GM23338 (cell line): ENCODE results near the gene PPFIBP1. TPM values are rescaled to one million over a fixed set of nuclear protein-coding genes. Genes with fewer than 3 reads are reported as not detected.

Experiments
- ATAC-seq: fragments of 200-7000 bp; cut with Tn5 transposase; 3 replicates; pipeline ENCODE4 v1.9.1; 2020
- DNase-seq: peaks from one replicate; pipeline ENCODE4 v3.0.0-alpha.2; 2015; ENCODE audit warnings: low spot score
- H2AFZ ChIP-seq: fragments of 200-600 bp; sonication (generic); 2 replicates; pipeline ENCODE4 v1.8.0; 2016; ENCODE audit warnings: antibody characterized with exemption, mild to moderate bottlenecking, moderate library complexity
- H3F3A ChIP-seq: fragments of 200-600 bp; sonication (generic); replicated peaks from 2 replicates; pipeline ENCODE4 v1.8.0; 2017; ENCODE audit warnings: antibody characterized with exemption, mixed run types, low read depth
- H3K27ac ChIP-seq: fragments of 200-600 bp; sonication (generic); 2 replicates; pipeline ENCODE4 v1.6.1; 2016; ENCODE audit warnings: low read depth
- H3K27me3 ChIP-seq: fragments of 200-600 bp; sonication (generic); 2 replicates; pipeline ENCODE4 v1.8.0; 2016; ENCODE audit warnings: mild to moderate bottlenecking, mixed run types, moderate library complexity; ENCODE audit not compliant: insufficient read depth
- H3K36me3 ChIP-seq: fragments of 200-600 bp; sonication (generic); 2 replicates; pipeline ENCODE4 v1.8.0; 2016; ENCODE audit warnings: mild to moderate bottlenecking; ENCODE audit not compliant: insufficient read depth
- H3K4me1 ChIP-seq: fragments of 200-600 bp; sonication (generic); 2 replicates; pipeline ENCODE4 v1.8.0; 2016; ENCODE audit warnings: mild to moderate bottlenecking, moderate library complexity; ENCODE audit not compliant: insufficient read depth
- H3K4me2 ChIP-seq: fragments of 200-600 bp; sonication (generic); 2 replicates; pipeline ENCODE4 v1.7.1; 2017; ENCODE audit warnings: mixed run types
- H3K4me3 ChIP-seq: fragments of 200-600 bp; sonication (generic); 2 replicates; pipeline ENCODE4 v1.6.1; 2016; ENCODE audit warnings: mixed run types
- H3K79me2 ChIP-seq: fragments of 200-600 bp; sonication (generic); replicated peaks from 2 replicates; pipeline ENCODE4 v1.8.0; 2017; ENCODE audit warnings: mild to moderate bottlenecking; ENCODE audit not compliant: insufficient read depth
- H3K9me2 ChIP-seq: fragments of 200-600 bp; sonication (generic); 2 replicates; pipeline ENCODE4 v1.8.0; 2017; ENCODE audit not compliant: insufficient read depth
- H4K20me1 ChIP-seq: fragments of 200-600 bp; sonication (generic); replicated peaks from 2 replicates; pipeline ENCODE4 v1.8.0; 2017; ENCODE audit warnings: mild to moderate bottlenecking; ENCODE audit not compliant: insufficient read depth
- H3K27ac Mint-ChIP-seq: 2 replicates; pipeline ENCODE4 v1.8.0; 2020; ENCODE audit warnings: inconsistent platforms, mild to moderate bottlenecking, moderate library complexity, mixed read lengths
- H3K27me3 Mint-ChIP-seq: 3 replicates; pipeline ENCODE4 v1.8.0; 2022; ENCODE audit warnings: low read depth, mild to moderate bottlenecking, moderate library complexity, mixed read lengths, inconsistent platforms; ENCODE audit not compliant: insufficient read depth, poor library complexity
- H3K36me3 Mint-ChIP-seq: 3 replicates; pipeline ENCODE4 v1.8.0; 2021; ENCODE audit warnings: low read depth, mild to moderate bottlenecking, inconsistent platforms, moderate library complexity, mixed read lengths
- H3K4me1 Mint-ChIP-seq: 3 replicates; pipeline ENCODE4 v1.8.0; 2020; ENCODE audit warnings: mild to moderate bottlenecking, inconsistent platforms, mixed read lengths
- H3K4me3 Mint-ChIP-seq: 3 replicates; pipeline ENCODE4 v1.8.0; 2021; ENCODE audit warnings: moderate library complexity, mild to moderate bottlenecking, inconsistent platforms, mixed read lengths
- H3K9me3 Mint-ChIP-seq: 3 replicates; pipeline ENCODE4 v1.8.0; 2020; ENCODE audit warnings: moderate library complexity, mild to moderate bottlenecking, inconsistent platforms, mixed read lengths
- CREB1 ChIP-seq: fragments of 250-450 bp; sonication (Bioruptor Pico); IDR thresholded peaks from 2 replicates; pipeline ENCODE4 v1.5.0; 2020; ENCODE audit warnings: low read depth, mild to moderate bottlenecking, moderate library complexity
- EZH2 ChIP-seq: fragments of 200-600 bp; sonication (generic); IDR thresholded peaks from one replicate; pipeline ENCODE4 v1.8.0; 2017; ENCODE audit warnings: antibody characterized with exemption, mild to moderate bottlenecking, low read depth; ENCODE audit not compliant: unreplicated experiment
- EZH2phosphoT487 ChIP-seq: fragments of 200-600 bp; sonication (generic); IDR thresholded peaks from one replicate; pipeline ENCODE4 v1.8.1; 2018; ENCODE audit warnings: antibody characterized with exemption; ENCODE audit not compliant: unreplicated experiment
- JUNB ChIP-seq: IDR thresholded peaks from one replicate; pipeline ENCODE4 v1.6.1; 2016; ENCODE audit warnings: antibody characterized with exemption; ENCODE audit not compliant: unreplicated experiment
- NANOG ChIP-seq: IDR thresholded peaks from 2 replicates; pipeline ENCODE4 v1.6.1; 2016; ENCODE audit warnings: antibody characterized with exemption, borderline replicate concordance
- POLR2AphosphoS5 ChIP-seq: IDR thresholded peaks from 2 replicates; pipeline ENCODE4 v1.6.1; 2016; ENCODE audit warnings: antibody characterized with exemption, low read depth
- STAT1 ChIP-seq: IDR thresholded peaks from one replicate; pipeline ENCODE4 v1.6.1; 2016; ENCODE audit warnings: antibody characterized with exemption; ENCODE audit not compliant: unreplicated experiment
- ZNF114 ChIP-seq: fragments of 250-450 bp; sonication (Bioruptor Pico); IDR thresholded peaks from 2 replicates; pipeline ENCODE4 v1.5.0; 2020; ENCODE audit warnings: mild to moderate bottlenecking, moderate library complexity
- ZNF331 ChIP-seq: fragments of 250-450 bp; sonication (Bioruptor Pico); IDR thresholded peaks from 2 replicates; pipeline ENCODE4 v1.5.0; 2020; ENCODE audit warnings: low read depth, mild to moderate bottlenecking, moderate library complexity
- polyA plus RNA-seq: library from polyadenylated mRNA; unstranded; fragments of >200 nt; fragmentation: Nextera tagmentation; extraction: Ambion mirVana; gene quantifications from 2 replicates; pipeline ENCODE4 v1.2.1, GENCODE V29; 2016
- total RNA-seq: library from RNA; depleted of rRNA; stranded (reverse); fragments of >200 nt; shearing (Covaris generic); gene quantifications from 2 replicates; pipeline ENCODE4 v1.2.3, GENCODE V29; 2014
- TF ChIP-seq, protein P1 (sequence below): fragments of 250-450 bp; sonication (Bioruptor Pico); IDR thresholded peaks from 2 replicates; pipeline ENCODE4 v1.5.0; 2020; ENCODE audit warnings: mild to moderate bottlenecking, moderate library complexity
- TF ChIP-seq, protein P2 (sequence below): IDR thresholded peaks from 2 replicates; pipeline ENCODE4 v1.6.1; 2016; ENCODE audit warnings: antibody characterized with exemption
- TF ChIP-seq, protein P3 (sequence below): IDR thresholded peaks from one replicate; pipeline ENCODE4 v1.6.1; 2018; ENCODE audit warnings: antibody characterized with exemption; ENCODE audit not compliant: unreplicated experiment
- TF ChIP-seq, protein P4 (sequence below), 2 experiments: fragments of 200-600 bp in 1 of 2; sonication (generic) in 1 of 2; conservative IDR thresholded peaks; 2 replicates each; pipeline versions ENCODE4 v1.5.1 to v1.6.1; 2016 to 2017; ENCODE audit warnings: antibody characterized with exemption in 2 of 2, low read depth in 2 of 2, mild to moderate bottlenecking in 2 of 2, moderate library complexity in 1 of 2

Gene PPFIBP1
- total and polyA plus RNA-seq, 2 experiments from 2014 or later: 33.2 to 41.9 TPM

DNA sequence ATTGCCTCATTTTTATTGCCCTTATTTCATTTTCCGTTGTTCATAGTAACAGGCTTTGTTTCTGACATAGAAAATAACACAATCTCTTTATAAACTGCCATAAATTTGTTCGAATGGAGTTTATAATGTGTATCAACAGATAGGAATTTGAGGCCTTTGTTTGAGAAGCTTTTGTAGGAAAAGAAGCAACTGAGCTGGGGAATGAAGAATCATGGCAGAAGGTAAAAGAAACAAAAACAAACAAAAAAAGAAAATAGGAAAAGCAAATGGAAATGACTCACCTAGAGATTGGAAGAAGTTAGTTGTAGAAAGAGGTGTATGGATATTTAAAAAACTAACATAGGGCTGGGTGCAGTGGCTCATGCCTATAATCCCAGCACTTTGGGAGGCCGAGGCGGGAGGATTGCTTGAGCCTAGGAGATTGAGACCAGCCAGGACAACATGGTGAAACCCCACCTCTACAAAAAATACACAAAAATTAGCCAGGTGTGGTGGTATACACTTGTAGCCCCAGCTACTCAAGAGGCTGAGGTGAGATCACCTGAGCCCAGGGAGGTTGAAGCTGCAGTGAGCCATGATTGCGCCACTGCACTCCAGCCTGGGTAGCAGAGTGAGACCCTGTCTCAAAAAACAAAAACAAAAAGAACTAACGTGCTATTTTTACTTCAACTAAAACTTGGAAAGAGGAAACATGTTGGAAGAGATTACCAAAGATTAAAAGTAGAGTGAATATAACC, 171.7 kb downstream of the PPFIBP1 start:
- no peak overlapping the region for H3K27ac Mint-ChIP-seq
- no peak overlapping the region for H3K4me3 Mint-ChIP-seq
- H3K27me3 Mint-ChIP-seq: no peaks in the 10 kb centered on the region
- no peaks in the 10 kb centered on the region for H3K79me2 ChIP-seq
- ATAC-seq: no peak
- H3F3A ChIP-seq: no peaks in the 10 kb centered on the region
- H3K27me3 ChIP-seq: no peaks in the 10 kb centered on the region
- DNase-seq: no peak
- H3K36me3 Mint-ChIP-seq: peaks cover 7% of the 10 kb centered on the region
- H3K27ac ChIP-seq: no peak overlapping the region
- H3K4me2 ChIP-seq: no peak overlapping the region
- H4K20me1 ChIP-seq: no peaks in the 10 kb centered on the region
- no peak overlapping the region for H3K4me3 ChIP-seq
- H3K4me1 Mint-ChIP-seq: no peaks in the 10 kb centered on the region
- TF ChIP-seq NANOG (no peak), CREB1 (CRISPR knock-in tag) (no peak), EZH2phosphoT487 (no peak), ZNF114 (CRISPR knock-in tag) (no peak), ZNF331 (CRISPR knock-in tag) (no peak), EZH2 (no peak), POLR2AphosphoS5 (no peak), JUNB (no peak), STAT1 (no peak)
- TF ChIP-seq, protein P1, sequence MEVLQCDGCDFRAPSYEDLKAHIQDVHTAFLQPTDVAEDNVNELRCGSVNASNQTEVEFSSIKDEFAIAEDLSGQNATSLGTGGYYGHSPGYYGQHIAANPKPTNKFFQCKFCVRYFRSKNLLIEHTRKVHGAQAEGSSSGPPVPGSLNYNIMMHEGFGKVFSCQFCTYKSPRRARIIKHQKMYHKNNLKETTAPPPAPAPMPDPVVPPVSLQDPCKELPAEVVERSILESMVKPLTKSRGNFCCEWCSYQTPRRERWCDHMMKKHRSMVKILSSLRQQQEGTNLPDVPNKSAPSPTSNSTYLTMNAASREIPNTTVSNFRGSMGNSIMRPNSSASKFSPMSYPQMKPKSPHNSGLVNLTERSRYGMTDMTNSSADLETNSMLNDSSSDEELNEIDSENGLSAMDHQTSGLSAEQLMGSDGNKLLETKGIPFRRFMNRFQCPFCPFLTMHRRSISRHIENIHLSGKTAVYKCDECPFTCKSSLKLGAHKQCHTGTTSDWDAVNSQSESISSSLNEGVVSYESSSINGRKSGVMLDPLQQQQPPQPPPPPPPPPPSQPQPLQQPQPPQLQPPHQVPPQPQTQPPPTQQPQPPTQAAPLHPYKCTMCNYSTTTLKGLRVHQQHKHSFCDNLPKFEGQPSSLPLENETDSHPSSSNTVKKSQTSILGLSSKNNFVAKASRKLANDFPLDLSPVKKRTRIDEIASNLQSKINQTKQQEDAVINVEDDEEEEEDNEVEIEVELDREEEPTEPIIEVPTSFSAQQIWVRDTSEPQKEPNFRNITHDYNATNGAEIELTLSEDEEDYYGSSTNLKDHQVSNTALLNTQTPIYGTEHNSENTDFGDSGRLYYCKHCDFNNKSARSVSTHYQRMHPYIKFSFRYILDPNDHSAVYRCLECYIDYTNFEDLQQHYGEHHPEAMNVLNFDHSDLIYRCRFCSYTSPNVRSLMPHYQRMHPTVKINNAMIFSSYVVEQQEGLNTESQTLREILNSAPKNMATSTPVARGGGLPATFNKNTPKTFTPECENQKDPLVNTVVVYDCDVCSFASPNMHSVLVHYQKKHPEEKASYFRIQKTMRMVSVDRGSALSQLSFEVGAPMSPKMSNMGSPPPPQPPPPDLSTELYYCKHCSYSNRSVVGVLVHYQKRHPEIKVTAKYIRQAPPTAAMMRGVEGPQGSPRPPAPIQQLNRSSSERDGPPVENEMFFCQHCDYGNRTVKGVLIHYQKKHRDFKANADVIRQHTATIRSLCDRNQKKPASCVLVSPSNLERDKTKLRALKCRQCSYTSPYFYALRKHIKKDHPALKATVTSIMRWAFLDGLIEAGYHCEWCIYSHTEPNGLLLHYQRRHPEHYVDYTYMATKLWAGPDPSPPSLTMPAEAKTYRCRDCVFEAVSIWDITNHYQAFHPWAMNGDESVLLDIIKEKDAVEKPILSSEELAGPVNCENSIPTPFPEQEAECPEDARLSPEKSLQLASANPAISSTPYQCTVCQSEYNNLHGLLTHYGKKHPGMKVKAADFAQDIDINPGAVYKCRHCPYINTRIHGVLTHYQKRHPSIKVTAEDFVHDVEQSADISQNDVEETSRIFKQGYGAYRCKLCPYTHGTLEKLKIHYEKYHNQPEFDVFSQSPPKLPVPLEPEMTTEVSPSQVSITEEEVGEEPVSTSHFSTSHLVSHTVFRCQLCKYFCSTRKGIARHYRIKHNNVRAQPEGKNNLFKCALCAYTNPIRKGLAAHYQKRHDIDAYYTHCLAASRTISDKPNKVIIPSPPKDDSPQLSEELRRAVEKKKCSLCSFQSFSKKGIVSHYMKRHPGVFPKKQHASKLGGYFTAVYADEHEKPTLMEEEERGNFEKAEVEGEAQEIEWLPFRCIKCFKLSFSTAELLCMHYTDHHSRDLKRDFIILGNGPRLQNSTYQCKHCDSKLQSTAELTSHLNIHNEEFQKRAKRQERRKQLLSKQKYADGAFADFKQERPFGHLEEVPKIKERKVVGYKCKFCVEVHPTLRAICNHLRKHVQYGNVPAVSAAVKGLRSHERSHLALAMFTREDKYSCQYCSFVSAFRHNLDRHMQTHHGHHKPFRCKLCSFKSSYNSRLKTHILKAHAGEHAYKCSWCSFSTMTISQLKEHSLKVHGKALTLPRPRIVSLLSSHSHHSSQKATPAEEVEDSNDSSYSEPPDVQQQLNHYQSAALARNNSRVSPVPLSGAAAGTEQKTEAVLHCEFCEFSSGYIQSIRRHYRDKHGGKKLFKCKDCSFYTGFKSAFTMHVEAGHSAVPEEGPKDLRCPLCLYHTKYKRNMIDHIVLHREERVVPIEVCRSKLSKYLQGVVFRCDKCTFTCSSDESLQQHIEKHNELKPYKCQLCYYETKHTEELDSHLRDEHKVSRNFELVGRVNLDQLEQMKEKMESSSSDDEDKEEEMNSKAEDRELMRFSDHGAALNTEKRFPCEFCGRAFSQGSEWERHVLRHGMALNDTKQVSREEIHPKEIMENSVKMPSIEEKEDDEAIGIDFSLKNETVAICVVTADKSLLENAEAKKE (CRISPR knock-in tag): no peak
- TF ChIP-seq, protein P2, sequence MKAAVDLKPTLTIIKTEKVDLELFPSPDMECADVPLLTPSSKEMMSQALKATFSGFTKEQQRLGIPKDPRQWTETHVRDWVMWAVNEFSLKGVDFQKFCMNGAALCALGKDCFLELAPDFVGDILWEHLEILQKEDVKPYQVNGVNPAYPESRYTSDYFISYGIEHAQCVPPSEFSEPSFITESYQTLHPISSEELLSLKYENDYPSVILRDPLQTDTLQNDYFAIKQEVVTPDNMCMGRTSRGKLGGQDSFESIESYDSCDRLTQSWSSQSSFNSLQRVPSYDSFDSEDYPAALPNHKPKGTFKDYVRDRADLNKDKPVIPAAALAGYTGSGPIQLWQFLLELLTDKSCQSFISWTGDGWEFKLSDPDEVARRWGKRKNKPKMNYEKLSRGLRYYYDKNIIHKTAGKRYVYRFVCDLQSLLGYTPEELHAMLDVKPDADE: no peak
- TF ChIP-seq, protein P3, sequence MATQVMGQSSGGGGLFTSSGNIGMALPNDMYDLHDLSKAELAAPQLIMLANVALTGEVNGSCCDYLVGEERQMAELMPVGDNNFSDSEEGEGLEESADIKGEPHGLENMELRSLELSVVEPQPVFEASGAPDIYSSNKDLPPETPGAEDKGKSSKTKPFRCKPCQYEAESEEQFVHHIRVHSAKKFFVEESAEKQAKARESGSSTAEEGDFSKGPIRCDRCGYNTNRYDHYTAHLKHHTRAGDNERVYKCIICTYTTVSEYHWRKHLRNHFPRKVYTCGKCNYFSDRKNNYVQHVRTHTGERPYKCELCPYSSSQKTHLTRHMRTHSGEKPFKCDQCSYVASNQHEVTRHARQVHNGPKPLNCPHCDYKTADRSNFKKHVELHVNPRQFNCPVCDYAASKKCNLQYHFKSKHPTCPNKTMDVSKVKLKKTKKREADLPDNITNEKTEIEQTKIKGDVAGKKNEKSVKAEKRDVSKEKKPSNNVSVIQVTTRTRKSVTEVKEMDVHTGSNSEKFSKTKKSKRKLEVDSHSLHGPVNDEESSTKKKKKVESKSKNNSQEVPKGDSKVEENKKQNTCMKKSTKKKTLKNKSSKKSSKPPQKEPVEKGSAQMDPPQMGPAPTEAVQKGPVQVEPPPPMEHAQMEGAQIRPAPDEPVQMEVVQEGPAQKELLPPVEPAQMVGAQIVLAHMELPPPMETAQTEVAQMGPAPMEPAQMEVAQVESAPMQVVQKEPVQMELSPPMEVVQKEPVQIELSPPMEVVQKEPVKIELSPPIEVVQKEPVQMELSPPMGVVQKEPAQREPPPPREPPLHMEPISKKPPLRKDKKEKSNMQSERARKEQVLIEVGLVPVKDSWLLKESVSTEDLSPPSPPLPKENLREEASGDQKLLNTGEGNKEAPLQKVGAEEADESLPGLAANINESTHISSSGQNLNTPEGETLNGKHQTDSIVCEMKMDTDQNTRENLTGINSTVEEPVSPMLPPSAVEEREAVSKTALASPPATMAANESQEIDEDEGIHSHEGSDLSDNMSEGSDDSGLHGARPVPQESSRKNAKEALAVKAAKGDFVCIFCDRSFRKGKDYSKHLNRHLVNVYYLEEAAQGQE: no peak
- TF ChIP-seq, protein P4, sequence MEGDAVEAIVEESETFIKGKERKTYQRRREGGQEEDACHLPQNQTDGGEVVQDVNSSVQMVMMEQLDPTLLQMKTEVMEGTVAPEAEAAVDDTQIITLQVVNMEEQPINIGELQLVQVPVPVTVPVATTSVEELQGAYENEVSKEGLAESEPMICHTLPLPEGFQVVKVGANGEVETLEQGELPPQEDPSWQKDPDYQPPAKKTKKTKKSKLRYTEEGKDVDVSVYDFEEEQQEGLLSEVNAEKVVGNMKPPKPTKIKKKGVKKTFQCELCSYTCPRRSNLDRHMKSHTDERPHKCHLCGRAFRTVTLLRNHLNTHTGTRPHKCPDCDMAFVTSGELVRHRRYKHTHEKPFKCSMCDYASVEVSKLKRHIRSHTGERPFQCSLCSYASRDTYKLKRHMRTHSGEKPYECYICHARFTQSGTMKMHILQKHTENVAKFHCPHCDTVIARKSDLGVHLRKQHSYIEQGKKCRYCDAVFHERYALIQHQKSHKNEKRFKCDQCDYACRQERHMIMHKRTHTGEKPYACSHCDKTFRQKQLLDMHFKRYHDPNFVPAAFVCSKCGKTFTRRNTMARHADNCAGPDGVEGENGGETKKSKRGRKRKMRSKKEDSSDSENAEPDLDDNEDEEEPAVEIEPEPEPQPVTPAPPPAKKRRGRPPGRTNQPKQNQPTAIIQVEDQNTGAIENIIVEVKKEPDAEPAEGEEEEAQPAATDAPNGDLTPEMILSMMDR (conservative IDR thresholded peaks at IDR 0.05; ENCODE audit: low read depth in 2 of 2): no peak
- no peak overlapping the region for H2AFZ ChIP-seq
- peaks cover 16% of the 10 kb centered on the region; the same call in 1 of the 2 replicates for H3K36me3 ChIP-seq
- no peaks in the 10 kb centered on the region for H3K4me1 ChIP-seq
- no peaks in the 10 kb centered on the region for H3K9me2 ChIP-seq
- no peaks in the 10 kb centered on the region for H3K9me3 Mint-ChIP-seq
